HepG2 (cell line): ENCODE measurements around the gene RCC1. TPM values are rescaled to one million over a fixed set of nuclear protein-coding genes. Genes with fewer than 3 reads are reported as not detected.
A peak's percentile ranks its signal among the peaks of the same experiment; 100 is the strongest.

Experiments used
- AGO1 ChIP-seq: fragments of 200-400 bp; formaldehyde crosslinking; IDR thresholded peaks from 2 replicates; pipeline ENCODE4 v1.6.1; 2017; ENCODE audit warnings: mild to moderate bottlenecking, low read depth, low read length, moderate library complexity; ENCODE audit not compliant: poor library complexity, severe bottlenecking
- ARID4A ChIP-seq: sonication (generic); formaldehyde crosslinking; IDR thresholded peaks from 2 replicates; pipeline ENCODE4 v1.5.0; 2020; ENCODE audit warnings: mild to moderate bottlenecking, missing genetic modification reagents, borderline replicate concordance
- CEBPB ChIP-seq: IDR thresholded peaks from 2 replicates; pipeline ENCODE4 v1.6.1; 2011; ENCODE audit warnings: low read depth, low read length, improper control_type of control experiment, borderline replicate concordance
- HINFP ChIP-seq: sonication (generic); formaldehyde crosslinking; IDR thresholded peaks from 2 replicates; pipeline ENCODE4 v1.4.0; 2020; ENCODE audit warnings: low read depth, mild to moderate bottlenecking, missing genetic modification reagents
- HNRNPLL ChIP-seq: fragments of 200-400 bp; formaldehyde crosslinking; IDR thresholded peaks from 2 replicates; pipeline ENCODE4 v1.6.1; 2017; ENCODE audit warnings: mild to moderate bottlenecking, low read depth, low read length; ENCODE audit not compliant: poor library complexity, severe bottlenecking
- MTA1 ChIP-seq: sonication (generic); formaldehyde crosslinking; IDR thresholded peaks from 2 replicates; pipeline ENCODE4 v1.4.0; 2020; ENCODE audit warnings: missing genetic modification reagents, mild to moderate bottlenecking, borderline replicate concordance
- REXO4 ChIP-seq: sonication (generic); formaldehyde crosslinking; IDR thresholded peaks from 2 replicates; pipeline ENCODE4 v1.8.0; 2022; ENCODE audit warnings: missing genetic modification reagents, mild to moderate bottlenecking, borderline replicate concordance
- RFX3 ChIP-seq: IDR thresholded peaks from 2 replicates; pipeline ENCODE4 v1.6.1; 2016; ENCODE audit warnings: missing biosample characterization, missing genetic modification reagents
- SALL2 ChIP-seq: sonication (generic); formaldehyde crosslinking; IDR thresholded peaks from 2 replicates; pipeline ENCODE4 v1.8.1; 2023; ENCODE audit warnings: mild to moderate bottlenecking, missing genetic modification reagents, inconsistent platforms
- SYNCRIP ChIP-seq: fragments of 200-400 bp; formaldehyde crosslinking; IDR thresholded peaks from 2 replicates; pipeline ENCODE4 v1.6.1; 2018; ENCODE audit warnings: mild to moderate bottlenecking, low read depth, low read length; ENCODE audit not compliant: insufficient read depth
- TRAFD1 ChIP-seq: sonication (generic); formaldehyde crosslinking; IDR thresholded peaks from 2 replicates; pipeline ENCODE4 v1.5.1; 2020; ENCODE audit warnings: missing genetic modification reagents, mild to moderate bottlenecking, borderline replicate concordance
- ZNF362 ChIP-seq: sonication (generic); formaldehyde crosslinking; IDR thresholded peaks from 2 replicates; pipeline ENCODE4 v1.4.0; 2020; ENCODE audit warnings: missing genetic modification reagents, mild to moderate bottlenecking, borderline replicate concordance
- ZNF382 ChIP-seq: sonication (generic); formaldehyde crosslinking; IDR thresholded peaks from 2 replicates; pipeline ENCODE4 v1.5.0; 2020; ENCODE audit warnings: missing genetic modification reagents, mild to moderate bottlenecking, borderline replicate concordance
- ZNF563 ChIP-seq: sonication (generic); formaldehyde crosslinking; IDR thresholded peaks from 2 replicates; pipeline ENCODE4 v1.8.0; 2022; ENCODE audit warnings: mild to moderate bottlenecking, moderate library complexity, missing genetic modification reagents
- ZNF572 ChIP-seq: sonication (generic); formaldehyde crosslinking; IDR thresholded peaks from 2 replicates; pipeline ENCODE4 v1.5.1; 2020; ENCODE audit warnings: mild to moderate bottlenecking, missing genetic modification reagents
- ZNF616 ChIP-seq: sonication (generic); formaldehyde crosslinking; IDR thresholded peaks from 2 replicates; pipeline ENCODE4 v1.5.0; 2020; ENCODE audit warnings: low read depth, mild to moderate bottlenecking, missing genetic modification reagents
- polyA plus RNA-seq, 8 experiments: library from polyadenylated mRNA; depleted of rRNA in 3 of 8; stranded (reverse) in 7 of 8; unstranded in 1 of 8; fragments of >200 nt; fragmentation: Illumina TruSeq in 4 of 8; extraction: Trizol in 4 of 8; gene quantifications; 2 replicates each; pipeline versions ENCODE4 v1.2.1 to v1.2.3, GENCODE V29; 2011 to 2016; ENCODE audit warnings: low read depth in 4 of 8, missing spikeins in 1 of 8, mixed read lengths in 1 of 8; ENCODE audit not compliant: insufficient read depth in 1 of 8
- total RNA-seq, 5 experiments: library from RNA; depleted of rRNA; stranded (reverse); fragments of >200 nt; fragmentation: Illumina TruSeq; extraction: Trizol; gene quantifications; 2 replicates each; pipeline ENCODE4 v1.2.3, GENCODE V29; 2016; ENCODE audit warnings: low read depth in 1 of 5
- TF ChIP-seq, protein P1 (sequence below): sonication (generic); formaldehyde crosslinking; IDR thresholded peaks from 2 replicates; pipeline ENCODE4 v1.4.0; 2020; ENCODE audit warnings: missing genetic modification reagents

The RCC1 gene
- total and polyA plus RNA-seq, 2 of the 13 experiments (the other 11 are each of a cell fraction or from before 2014, with no cell fraction given) = 47.2 to 80.8 TPM

DNA sequence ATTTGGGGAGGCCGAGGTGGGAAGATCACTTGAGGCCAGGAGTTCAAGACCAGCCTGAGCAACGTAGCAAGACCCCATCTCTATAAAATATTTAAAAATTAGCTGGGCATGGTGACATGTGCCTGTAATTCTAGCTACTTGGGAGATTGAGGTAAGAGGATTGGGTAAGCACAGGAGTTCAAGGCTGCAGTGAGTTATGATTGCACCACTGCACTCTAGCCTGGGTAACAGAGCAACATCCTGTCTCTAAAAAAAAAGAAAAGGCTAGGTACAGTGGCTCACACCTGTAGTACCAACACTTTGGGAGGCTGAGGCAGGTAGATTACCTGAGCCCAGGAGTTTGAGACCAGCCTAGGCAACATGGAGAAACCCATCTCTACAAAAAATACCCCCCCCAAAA, 35.7 kb upstream of the RCC1 start (continued):
- TF ChIP-seq TRAFD1 (CRISPR knock-in tag) (no peak), ZNF616 (CRISPR knock-in tag) (no peak), SYNCRIP (no peak), SALL2 (CRISPR knock-in tag) (no peak), CEBPB (peak; percentile 80), ZNF362 (CRISPR knock-in tag) (0 out of 2 replicates have a peak, but pooled peaks have one; percentile 22), ZNF572 (CRISPR knock-in tag) (no peak), RFX3 (CRISPR knock-in tag) (no peak), AGO1 (no peak), HINFP (CRISPR knock-in tag) (no peak), ARID4A (CRISPR knock-in tag) (no peak), MTA1 (no peak), ZNF382 (no peak), HNRNPLL (no peak), REXO4 (CRISPR knock-in tag) (no peak), ZNF563 (CRISPR knock-in tag) (no peak)
- TF ChIP-seq, protein P1, sequence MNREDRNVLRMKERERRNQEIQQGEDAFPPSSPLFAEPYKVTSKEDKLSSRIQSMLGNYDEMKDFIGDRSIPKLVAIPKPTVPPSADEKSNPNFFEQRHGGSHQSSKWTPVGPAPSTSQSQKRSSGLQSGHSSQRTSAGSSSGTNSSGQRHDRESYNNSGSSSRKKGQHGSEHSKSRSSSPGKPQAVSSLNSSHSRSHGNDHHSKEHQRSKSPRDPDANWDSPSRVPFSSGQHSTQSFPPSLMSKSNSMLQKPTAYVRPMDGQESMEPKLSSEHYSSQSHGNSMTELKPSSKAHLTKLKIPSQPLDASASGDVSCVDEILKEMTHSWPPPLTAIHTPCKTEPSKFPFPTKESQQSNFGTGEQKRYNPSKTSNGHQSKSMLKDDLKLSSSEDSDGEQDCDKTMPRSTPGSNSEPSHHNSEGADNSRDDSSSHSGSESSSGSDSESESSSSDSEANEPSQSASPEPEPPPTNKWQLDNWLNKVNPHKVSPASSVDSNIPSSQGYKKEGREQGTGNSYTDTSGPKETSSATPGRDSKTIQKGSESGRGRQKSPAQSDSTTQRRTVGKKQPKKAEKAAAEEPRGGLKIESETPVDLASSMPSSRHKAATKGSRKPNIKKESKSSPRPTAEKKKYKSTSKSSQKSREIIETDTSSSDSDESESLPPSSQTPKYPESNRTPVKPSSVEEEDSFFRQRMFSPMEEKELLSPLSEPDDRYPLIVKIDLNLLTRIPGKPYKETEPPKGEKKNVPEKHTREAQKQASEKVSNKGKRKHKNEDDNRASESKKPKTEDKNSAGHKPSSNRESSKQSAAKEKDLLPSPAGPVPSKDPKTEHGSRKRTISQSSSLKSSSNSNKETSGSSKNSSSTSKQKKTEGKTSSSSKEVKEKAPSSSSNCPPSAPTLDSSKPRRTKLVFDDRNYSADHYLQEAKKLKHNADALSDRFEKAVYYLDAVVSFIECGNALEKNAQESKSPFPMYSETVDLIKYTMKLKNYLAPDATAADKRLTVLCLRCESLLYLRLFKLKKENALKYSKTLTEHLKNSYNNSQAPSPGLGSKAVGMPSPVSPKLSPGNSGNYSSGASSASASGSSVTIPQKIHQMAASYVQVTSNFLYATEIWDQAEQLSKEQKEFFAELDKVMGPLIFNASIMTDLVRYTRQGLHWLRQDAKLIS (CRISPR knock-in tag) = no peak
